ENCODE measurements around the gene SLC35G6.

SLC35G6 gene

DNA sequence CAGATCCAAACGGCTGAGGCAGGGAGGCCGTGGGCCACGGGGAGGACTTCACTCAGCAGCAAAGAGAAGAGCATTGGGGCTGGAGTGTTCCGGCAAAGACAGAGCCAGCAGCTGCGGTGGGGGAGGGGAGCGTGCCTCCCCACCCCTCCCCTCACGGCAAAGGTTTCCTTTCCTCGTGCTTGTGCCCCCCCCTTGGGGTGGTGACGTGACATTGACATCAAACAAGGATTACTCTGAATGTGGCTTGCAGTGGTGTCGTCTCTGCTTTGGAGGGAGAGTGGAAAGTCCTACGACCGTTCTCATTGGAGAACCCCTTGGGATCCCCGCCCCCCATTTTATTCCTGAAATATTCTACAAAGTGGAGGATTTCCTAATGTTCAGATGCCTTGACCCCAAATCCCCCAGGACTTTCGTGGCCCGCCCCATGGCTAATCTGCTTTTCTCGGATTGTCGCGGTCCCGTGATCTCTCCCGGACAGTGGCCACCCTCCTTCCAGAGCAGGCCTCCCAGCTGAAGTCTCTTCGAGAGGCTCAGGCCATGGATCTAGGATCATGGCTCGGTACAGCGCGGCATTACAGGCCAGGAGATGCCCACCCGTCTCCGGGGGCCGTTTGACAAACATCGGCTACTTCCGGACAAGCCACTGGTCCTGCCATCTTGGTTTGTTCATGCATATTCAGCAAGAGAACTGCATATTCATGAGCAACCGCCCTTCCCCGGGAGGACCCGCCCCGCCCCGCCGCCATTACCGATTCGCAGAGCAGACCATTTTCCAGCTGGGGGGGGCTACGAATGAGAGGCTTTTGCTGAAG, 2.2 kb downstream of the SLC35G6 start:
- peak overlapping the region; percentile 87 for H3K4me3 ChIP-seq (ENCODE audit: low read depth, low read length)

DNA sequence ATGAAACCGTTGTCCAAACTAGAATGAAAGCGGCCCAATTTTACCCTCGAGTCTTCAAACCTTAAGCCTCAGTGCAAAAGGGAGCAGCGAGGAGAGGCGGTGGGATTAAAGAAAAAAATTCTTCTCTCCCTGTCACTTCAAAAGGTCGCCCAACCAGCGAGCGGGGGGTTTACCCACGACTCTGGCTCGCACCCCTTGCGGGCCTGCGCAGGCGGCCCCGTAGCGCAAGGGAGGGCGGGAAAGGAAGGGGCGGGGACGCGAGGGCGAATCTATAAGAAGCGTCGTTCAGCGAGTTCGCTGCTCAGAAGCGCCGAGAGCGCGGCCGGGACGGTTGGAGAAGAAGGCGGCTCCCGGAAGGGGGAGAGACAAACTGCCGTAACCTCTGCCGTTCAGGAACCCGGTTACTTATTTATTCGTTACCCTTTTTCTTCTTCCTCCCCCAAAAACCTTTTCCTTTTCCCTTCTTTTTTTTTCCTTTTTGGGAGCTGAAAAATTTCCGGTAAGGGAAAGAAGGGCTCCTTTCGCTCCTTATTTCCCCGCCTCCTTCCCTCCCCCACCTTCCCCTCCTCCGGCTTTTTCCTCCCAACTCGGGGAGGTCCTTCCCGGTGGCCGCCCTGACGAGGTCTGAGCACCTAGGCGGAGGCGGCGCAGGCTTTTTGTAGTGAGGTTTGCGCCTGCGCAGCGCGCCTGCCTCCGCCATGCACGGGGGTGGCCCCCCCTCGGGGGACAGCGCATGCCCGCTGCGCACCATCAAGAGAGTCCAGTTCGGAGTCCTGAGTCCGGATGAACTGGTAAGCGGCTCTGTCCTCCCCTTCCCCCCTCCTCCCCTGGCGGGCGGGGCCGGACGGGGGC, 3.0 kb downstream of the SLC35G6 start, which contains the start of gene POLR2A:
Gene POLR2A, plus strand, starts transcription at position 300 of the 852 bp plus-strand sequence.
- peak within 1 kb of the TSS; percentile 87 for H3K4me3 ChIP-seq (ENCODE audit: low read depth, low read length)
- DNase-seq (ENCODE audit: low read depth): peak; percentile 99
- TF ChIP-seq, protein P1, sequence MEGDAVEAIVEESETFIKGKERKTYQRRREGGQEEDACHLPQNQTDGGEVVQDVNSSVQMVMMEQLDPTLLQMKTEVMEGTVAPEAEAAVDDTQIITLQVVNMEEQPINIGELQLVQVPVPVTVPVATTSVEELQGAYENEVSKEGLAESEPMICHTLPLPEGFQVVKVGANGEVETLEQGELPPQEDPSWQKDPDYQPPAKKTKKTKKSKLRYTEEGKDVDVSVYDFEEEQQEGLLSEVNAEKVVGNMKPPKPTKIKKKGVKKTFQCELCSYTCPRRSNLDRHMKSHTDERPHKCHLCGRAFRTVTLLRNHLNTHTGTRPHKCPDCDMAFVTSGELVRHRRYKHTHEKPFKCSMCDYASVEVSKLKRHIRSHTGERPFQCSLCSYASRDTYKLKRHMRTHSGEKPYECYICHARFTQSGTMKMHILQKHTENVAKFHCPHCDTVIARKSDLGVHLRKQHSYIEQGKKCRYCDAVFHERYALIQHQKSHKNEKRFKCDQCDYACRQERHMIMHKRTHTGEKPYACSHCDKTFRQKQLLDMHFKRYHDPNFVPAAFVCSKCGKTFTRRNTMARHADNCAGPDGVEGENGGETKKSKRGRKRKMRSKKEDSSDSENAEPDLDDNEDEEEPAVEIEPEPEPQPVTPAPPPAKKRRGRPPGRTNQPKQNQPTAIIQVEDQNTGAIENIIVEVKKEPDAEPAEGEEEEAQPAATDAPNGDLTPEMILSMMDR (conservative IDR thresholded peaks at IDR 0.05; ENCODE audit: low read depth, low read length): no peak

More for the DNA sequence above, 2.2 kb downstream of the SLC35G6 start:
- peak; percentile 96 for DNase-seq (ENCODE audit: low read depth)
- TF ChIP-seq, protein P1 (conservative IDR thresholded peaks at IDR 0.05; ENCODE audit: low read depth, low read length): no peak

DNA sequence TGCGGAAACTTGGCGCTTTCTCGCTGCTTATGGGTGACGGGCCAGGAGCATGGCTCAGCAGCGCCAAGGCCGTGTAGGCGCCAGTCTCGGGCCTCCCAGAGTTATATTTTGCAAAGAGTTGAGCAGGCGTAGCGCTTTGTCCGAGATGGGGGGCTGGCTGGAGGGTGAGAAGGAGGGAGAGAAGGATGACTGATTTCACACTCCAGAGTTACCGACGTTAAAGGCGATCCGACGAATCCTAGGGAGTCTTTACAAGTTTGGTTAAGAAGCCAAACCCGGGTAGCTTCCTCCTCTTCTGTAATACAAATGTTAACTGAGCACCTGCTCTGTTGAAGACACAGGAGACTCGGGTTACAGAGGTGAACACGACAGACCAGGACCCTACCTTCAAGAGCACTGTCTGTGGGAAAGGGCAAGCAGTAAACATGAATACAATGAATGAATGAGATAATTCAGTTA, 3.7 kb downstream of the SLC35G6 start:
- H3K4me3 ChIP-seq (ENCODE audit: low read depth, low read length): peak overlapping the region; percentile 87
- TF ChIP-seq, protein P1 (conservative IDR thresholded peaks at IDR 0.05; ENCODE audit: low read depth, low read length): peak; percentile 27
- DNase-seq (ENCODE audit: low read depth): no peak

DNA sequence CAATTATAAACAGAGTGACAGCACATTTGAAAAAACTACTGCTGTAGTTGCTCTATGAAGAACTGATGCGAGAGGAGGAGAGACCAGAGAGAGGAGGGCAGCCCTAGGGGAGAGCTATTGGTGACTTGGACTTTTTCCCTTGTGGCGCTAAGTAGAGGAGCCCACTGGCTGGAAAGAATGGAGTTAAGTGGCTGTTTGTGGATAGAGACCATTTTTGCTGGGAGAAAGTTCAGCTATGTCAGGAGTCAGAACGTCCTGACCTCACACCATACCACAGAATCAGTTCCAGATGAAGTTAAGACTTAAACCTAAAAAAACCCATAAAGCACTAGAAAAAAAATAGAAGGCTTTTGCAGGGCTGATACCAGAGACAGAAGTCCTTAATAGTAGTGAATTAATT, 4.9 kb downstream of the SLC35G6 start:
- DNase-seq (ENCODE audit: low read depth): peak; percentile 47
- H3K4me3 ChIP-seq (ENCODE audit: low read depth, low read length): peak overlapping the region; percentile 62
- TF ChIP-seq, protein P1 (conservative IDR thresholded peaks at IDR 0.05; ENCODE audit: low read depth, low read length): no peak

DNA sequence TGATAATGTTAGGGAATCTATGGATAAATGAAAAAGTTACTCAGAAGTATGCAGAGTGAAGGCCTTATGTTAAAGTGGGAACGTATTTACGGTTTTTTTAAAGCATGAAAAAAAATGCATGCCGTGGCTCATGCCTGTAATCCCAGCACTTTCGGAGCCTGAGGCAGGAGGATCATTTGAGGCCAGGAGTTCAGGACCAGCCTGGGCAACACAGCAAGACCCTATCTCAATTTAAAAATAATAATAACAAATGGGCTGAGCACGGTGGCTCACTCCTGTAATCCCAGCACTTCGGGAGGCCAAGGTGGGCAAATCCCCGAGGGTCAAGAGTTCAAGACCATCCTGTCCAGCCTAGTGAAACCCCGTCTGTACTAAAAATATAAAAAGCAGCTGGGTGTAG, 8.9 kb downstream of the SLC35G6 start:
- DNase-seq (ENCODE audit: low read depth): no peak
- TF ChIP-seq, protein P1 (conservative IDR thresholded peaks at IDR 0.05; ENCODE audit: low read depth, low read length): no peak
- no peak overlapping the region for H3K4me3 ChIP-seq (ENCODE audit: low read depth, low read length)

DNA sequence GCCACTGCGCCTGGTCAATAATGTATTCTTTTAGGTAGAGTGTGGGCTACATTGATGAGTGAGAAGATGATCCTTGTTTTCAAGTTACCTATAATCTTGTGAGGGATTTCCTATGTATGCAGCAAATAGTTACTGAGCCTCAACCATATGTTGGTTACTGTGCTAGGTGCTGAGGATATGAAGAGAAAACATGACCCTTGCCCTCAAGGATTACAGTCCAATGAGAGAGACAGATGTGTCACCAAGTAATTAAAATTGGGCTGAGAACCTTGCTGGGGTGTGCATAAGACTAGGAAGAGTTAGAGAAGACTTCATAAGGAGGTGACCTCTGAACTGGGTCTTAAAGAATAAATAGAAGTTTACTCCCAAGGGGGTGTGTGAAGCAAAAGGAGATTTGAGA, 10.3 kb downstream of the SLC35G6 start:
- DNase-seq (ENCODE audit: low read depth): no peak
- TF ChIP-seq, protein P1 (conservative IDR thresholded peaks at IDR 0.05; ENCODE audit: low read depth, low read length): no peak
- no peak overlapping the region for H3K4me3 ChIP-seq (ENCODE audit: low read depth, low read length)

Data from choroid plexus epithelial cell (primary cell).